ENCODE data around the gene ZCCHC18.
A peak's percentile ranks its signal among the peaks of the same experiment; 100 is the strongest.
"Not testable (repeated sequence)": the region's sequence is repeated elsewhere in the genome, so short reads cannot be mapped to it uniquely, and the experiment has no call there.

ZCCHC18 gene

DNA sequence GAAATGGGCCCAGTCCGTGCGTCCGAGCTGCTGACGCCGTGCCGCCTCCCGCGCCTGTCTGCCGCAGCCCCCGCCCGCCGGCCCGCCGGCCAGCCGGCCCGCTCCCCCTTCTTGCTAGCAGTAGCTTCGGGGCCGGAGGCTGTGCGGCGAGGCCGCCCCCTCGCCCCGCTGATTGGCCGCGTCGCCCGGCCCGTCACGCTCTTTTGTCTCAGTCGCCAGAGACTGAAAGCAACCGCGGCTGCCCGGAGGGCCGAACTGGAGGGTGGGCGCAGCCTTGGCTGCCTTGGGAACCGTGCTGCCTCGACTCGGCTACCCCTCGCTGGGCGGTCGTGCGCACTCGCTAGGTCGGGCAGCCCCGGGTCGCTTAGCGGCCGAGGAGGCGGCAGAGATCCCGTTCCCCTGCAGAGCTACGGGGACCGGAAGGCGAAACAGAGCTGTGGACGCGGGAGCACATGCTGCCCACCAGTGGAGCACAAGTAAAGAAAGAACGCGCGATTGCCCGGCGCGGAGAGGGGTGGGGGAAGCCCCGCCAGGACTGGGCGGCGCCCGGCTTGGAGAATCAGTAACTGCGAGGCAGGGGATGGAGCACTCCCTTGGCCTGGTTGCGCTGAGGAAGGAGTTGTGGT, at the start of gene ZCCHC18:
Gene ZCCHC18, plus strand, starts transcription at position 198 of the 626 bp plus-strand sequence. CDS start 1,589 bp downstream, outside the sequence.
- peak within 1 kb of the TSS in 3 of 5 donors; percentile 28 to 71 (median 35) for H3K9ac ChIP-seq (ENCODE audit: low read length in 5 of 5)
- no peaks in the 10 kb centered on the region for H3K36me3 ChIP-seq (ENCODE audit: control insufficient read depth in 5 of 5, insufficient read depth in 5 of 5, low read length in 5 of 5)
- H3K4me1 ChIP-seq (ENCODE audit: control insufficient read depth in 5 of 5, insufficient read depth in 5 of 5, low read length in 5 of 5): peaks cover 0 to 11% (median 8%) of the 10 kb centered on the region in 5 donors
- peak within 1 kb of the TSS; percentile 56 to 68 (median 64) for H3K4me3 ChIP-seq (ENCODE audit: low read depth in 1 of 5, low read length in 5 of 5)
- H3K27me3 ChIP-seq (ENCODE audit: control insufficient read depth in 5 of 5, insufficient read depth in 4 of 5, low read length in 5 of 5): peaks cover 8 to 28% (median 23%) of the 10 kb centered on the region in 5 donors
- no peaks in the 10 kb centered on the region for H3K9me3 ChIP-seq (ENCODE audit: control insufficient read depth in 5 of 5, low read length in 5 of 5)
- H3K27ac ChIP-seq (ENCODE audit: low read depth, low read length): no peak within 1 kb of the TSS

GRCh38 chrX:104062636-104063035, 49.7 kb upstream of the ZCCHC18 start:
- H3K9me3 ChIP-seq (ENCODE audit: control insufficient read depth in 5 of 5, low read length in 5 of 5); H3K4me1 ChIP-seq (ENCODE audit: control insufficient read depth in 5 of 5, insufficient read depth in 5 of 5, low read length in 5 of 5); H3K27me3 ChIP-seq (ENCODE audit: control insufficient read depth in 5 of 5, insufficient read depth in 4 of 5, low read length in 5 of 5); H3K27ac ChIP-seq (ENCODE audit: low read depth, low read length); H3K4me3 ChIP-seq (ENCODE audit: low read depth in 1 of 5, low read length in 5 of 5); H3K9ac ChIP-seq (ENCODE audit: low read length in 5 of 5); H3K36me3 ChIP-seq (ENCODE audit: control insufficient read depth in 5 of 5, insufficient read depth in 5 of 5, low read length in 5 of 5): not testable (repeated sequence)

DNA sequence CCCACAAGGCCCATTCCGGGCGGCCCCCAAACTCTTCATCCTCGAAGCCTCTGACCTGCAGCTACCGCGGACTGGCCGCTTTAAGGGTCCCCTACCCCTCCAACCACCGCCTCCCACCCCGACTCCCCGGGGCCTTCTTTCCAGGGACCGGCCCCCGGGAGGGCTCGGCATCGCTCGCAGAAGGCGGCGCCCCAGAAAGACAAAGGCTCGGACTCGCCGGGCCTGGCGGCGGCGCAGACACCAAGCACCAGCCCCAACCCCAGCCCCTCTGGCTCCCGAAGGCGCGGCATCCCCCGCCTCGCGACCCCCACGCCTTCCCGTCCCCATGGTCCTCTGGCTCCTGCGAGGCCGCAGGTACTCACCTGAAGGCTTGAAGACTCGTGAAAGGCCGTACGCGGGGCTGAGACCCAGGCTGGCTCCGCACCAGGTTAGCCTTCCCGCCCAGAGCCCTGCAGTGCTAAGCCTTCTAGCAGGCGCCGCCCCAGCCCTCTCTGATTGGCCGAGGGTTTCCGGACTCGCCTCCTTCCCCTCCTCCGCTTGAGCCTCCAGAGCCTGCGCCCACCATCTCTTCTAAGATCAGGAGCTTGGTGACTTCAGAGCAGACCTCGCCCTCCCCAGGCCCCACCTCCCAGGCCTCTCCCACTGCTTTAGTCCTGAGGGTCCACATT, 36.4 kb upstream of the ZCCHC18 start, which contains the start of gene TMSB15C:
Gene TMSB15C, minus strand, starts transcription at position 459 of the 668 bp plus-strand sequence.
- H3K27me3 ChIP-seq (ENCODE audit: control insufficient read depth in 5 of 5, insufficient read depth in 4 of 5, low read length in 5 of 5); H3K27ac ChIP-seq (ENCODE audit: low read depth, low read length); H3K36me3 ChIP-seq (ENCODE audit: control insufficient read depth in 5 of 5, insufficient read depth in 5 of 5, low read length in 5 of 5); H3K4me1 ChIP-seq (ENCODE audit: control insufficient read depth in 5 of 5, insufficient read depth in 5 of 5, low read length in 5 of 5); H3K9me3 ChIP-seq (ENCODE audit: control insufficient read depth in 5 of 5, low read length in 5 of 5); H3K9ac ChIP-seq (ENCODE audit: low read length in 5 of 5); H3K4me3 ChIP-seq (ENCODE audit: low read depth in 1 of 5, low read length in 5 of 5): not testable (repeated sequence)

DNA sequence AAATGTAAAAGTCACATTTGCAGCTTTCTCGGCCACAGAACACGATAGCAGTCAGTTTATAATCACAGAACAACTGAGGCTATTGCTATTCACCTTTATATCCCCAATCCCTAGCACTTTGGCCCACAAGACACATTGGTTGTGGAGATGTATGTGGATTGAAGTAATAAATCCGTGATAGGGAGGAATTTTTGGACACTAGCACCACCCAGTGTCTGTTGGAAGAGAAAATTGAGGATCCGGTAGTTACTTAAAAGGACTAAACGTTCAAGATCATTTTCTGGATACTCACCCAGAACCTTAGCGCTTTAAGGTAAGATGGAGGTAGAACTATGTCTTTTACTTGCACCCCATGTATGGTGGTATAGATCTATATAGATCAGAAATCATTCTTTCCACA, 34.5 kb upstream of the ZCCHC18 start:
- H3K27ac ChIP-seq (ENCODE audit: low read depth, low read length); H3K27me3 ChIP-seq (ENCODE audit: control insufficient read depth in 5 of 5, insufficient read depth in 4 of 5, low read length in 5 of 5); H3K9ac ChIP-seq (ENCODE audit: low read length in 5 of 5); H3K4me3 ChIP-seq (ENCODE audit: low read depth in 1 of 5, low read length in 5 of 5); H3K9me3 ChIP-seq (ENCODE audit: control insufficient read depth in 5 of 5, low read length in 5 of 5); H3K36me3 ChIP-seq (ENCODE audit: control insufficient read depth in 5 of 5, insufficient read depth in 5 of 5, low read length in 5 of 5); H3K4me1 ChIP-seq (ENCODE audit: control insufficient read depth in 5 of 5, insufficient read depth in 5 of 5, low read length in 5 of 5): not testable (repeated sequence)

DNA sequence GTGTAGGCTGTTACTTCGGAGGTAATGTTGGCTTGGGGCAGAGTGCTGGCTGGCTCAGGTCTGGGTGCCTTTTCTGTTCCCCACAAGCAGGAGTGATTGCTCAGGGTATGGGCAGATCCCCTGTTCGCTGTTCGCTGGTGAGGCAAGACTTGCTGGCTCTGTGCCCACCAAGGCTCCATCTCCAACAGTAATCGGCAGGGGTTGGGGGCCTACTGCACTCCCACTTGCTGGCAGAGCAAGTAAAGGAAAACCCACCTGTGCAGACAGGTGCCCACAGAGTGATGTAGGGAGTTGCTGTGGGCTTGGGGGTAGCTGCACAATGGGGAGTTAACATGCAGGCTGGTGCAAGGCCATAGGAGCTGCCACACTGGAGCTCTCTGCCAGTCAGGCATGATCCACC, 28.3 kb upstream of the ZCCHC18 start:
- Histone ChIP-seq H3K9me3 (ENCODE audit: control insufficient read depth in 5 of 5, low read length in 5 of 5) (no peaks in the 10 kb centered on the region), H3K4me1 (ENCODE audit: control insufficient read depth in 5 of 5, insufficient read depth in 5 of 5, low read length in 5 of 5) (peaks cover 0 to 12% (median 3%) of the 10 kb centered on the region in 5 donors), H3K4me3 (ENCODE audit: low read depth in 1 of 5, low read length in 5 of 5) (no peak overlapping the region), H3K27me3 (ENCODE audit: control insufficient read depth in 5 of 5, insufficient read depth in 4 of 5, low read length in 5 of 5) (peaks cover 3 to 21% (median 12%) of the 10 kb centered on the region in 5 donors), H3K9ac (ENCODE audit: low read length in 5 of 5) (no peak overlapping the region), H3K36me3 (ENCODE audit: control insufficient read depth in 5 of 5, insufficient read depth in 5 of 5, low read length in 5 of 5) (no peaks in the 10 kb centered on the region), H3K27ac (ENCODE audit: low read depth, low read length) (no peak overlapping the region)

- no peaks in the 10 kb centered on the region for H3K36me3 ChIP-seq (ENCODE audit: control insufficient read depth in 5 of 5, insufficient read depth in 5 of 5, low read length in 5 of 5)
- peaks cover 3 to 21% (median 12%) of the 10 kb centered on the region in 5 donors for H3K27me3 ChIP-seq (ENCODE audit: control insufficient read depth in 5 of 5, insufficient read depth in 4 of 5, low read length in 5 of 5)
- H3K9me3 ChIP-seq (ENCODE audit: control insufficient read depth in 5 of 5, low read length in 5 of 5): no peaks in the 10 kb centered on the region
- H3K27ac ChIP-seq (ENCODE audit: low read depth, low read length): no peak overlapping the region
- H3K9ac ChIP-seq (ENCODE audit: low read length in 5 of 5): no peak overlapping the region
- H3K4me3 ChIP-seq (ENCODE audit: low read depth in 1 of 5, low read length in 5 of 5): peak overlapping the region in 1 of 5 donors; percentile 22
- peaks cover 0 to 12% (median 3%) of the 10 kb centered on the region in 5 donors for H3K4me1 ChIP-seq (ENCODE audit: control insufficient read depth in 5 of 5, insufficient read depth in 5 of 5, low read length in 5 of 5)
Observed at GRCh38 chrX:104084534-104085277, 27.6 kb upstream of the ZCCHC18 start.

GRCh38 chrX:104085477-104085876, 26.8 kb upstream of the ZCCHC18 start:
- H3K4me3 ChIP-seq (ENCODE audit: low read depth in 1 of 5, low read length in 5 of 5): no peak overlapping the region
- peaks cover 7 to 21% (median 14%) of the 10 kb centered on the region in 5 donors for H3K27me3 ChIP-seq (ENCODE audit: control insufficient read depth in 5 of 5, insufficient read depth in 4 of 5, low read length in 5 of 5)
- H3K27ac ChIP-seq (ENCODE audit: low read depth, low read length): no peak overlapping the region

DNA sequence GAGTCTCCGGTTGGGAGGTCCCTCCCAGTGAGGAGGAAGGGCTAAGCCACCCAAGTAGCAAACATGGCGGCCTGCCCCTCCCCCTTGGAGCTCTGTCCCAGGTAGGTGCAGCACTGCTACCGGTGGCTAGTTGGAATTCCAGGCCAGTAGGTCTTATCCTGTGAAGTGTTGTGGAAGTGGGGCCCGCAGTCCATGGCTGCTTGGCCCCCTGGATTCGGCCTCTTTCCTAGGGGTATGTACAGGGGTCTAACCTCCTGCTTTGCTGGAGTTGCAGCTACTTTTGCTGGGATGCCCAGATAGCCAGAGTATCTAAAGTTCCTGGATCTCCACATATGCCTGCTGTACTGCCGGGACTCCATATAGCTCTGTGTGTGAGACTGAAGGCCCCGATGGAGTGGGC, 26.4 kb upstream of the ZCCHC18 start:
- H3K36me3 ChIP-seq (ENCODE audit: control insufficient read depth in 5 of 5, insufficient read depth in 5 of 5, low read length in 5 of 5): no peaks in the 10 kb centered on the region
- H3K4me1 ChIP-seq (ENCODE audit: control insufficient read depth in 5 of 5, insufficient read depth in 5 of 5, low read length in 5 of 5): peaks cover 0 to 12% (median 3%) of the 10 kb centered on the region in 5 donors
- H3K9me3 ChIP-seq (ENCODE audit: control insufficient read depth in 5 of 5, low read length in 5 of 5): no peaks in the 10 kb centered on the region
- H3K27ac ChIP-seq (ENCODE audit: low read depth, low read length): no peak overlapping the region
- H3K9ac ChIP-seq (ENCODE audit: low read length in 5 of 5): no peak overlapping the region
- no peak overlapping the region for H3K4me3 ChIP-seq (ENCODE audit: low read depth in 1 of 5, low read length in 5 of 5)
- H3K27me3 ChIP-seq (ENCODE audit: control insufficient read depth in 5 of 5, insufficient read depth in 4 of 5, low read length in 5 of 5): peaks cover 7 to 21% (median 16%) of the 10 kb centered on the region in 5 donors

More at GRCh38 chrX:104085477-104085876, 26.8 kb upstream of the ZCCHC18 start:
- Histone ChIP-seq H3K9ac (ENCODE audit: low read length in 5 of 5) (no peak overlapping the region), H3K9me3 (ENCODE audit: control insufficient read depth in 5 of 5, low read length in 5 of 5) (no peaks in the 10 kb centered on the region), H3K4me1 (ENCODE audit: control insufficient read depth in 5 of 5, insufficient read depth in 5 of 5, low read length in 5 of 5) (peaks cover 0 to 12% (median 3%) of the 10 kb centered on the region in 5 donors), H3K36me3 (ENCODE audit: control insufficient read depth in 5 of 5, insufficient read depth in 5 of 5, low read length in 5 of 5) (no peaks in the 10 kb centered on the region)

DNA sequence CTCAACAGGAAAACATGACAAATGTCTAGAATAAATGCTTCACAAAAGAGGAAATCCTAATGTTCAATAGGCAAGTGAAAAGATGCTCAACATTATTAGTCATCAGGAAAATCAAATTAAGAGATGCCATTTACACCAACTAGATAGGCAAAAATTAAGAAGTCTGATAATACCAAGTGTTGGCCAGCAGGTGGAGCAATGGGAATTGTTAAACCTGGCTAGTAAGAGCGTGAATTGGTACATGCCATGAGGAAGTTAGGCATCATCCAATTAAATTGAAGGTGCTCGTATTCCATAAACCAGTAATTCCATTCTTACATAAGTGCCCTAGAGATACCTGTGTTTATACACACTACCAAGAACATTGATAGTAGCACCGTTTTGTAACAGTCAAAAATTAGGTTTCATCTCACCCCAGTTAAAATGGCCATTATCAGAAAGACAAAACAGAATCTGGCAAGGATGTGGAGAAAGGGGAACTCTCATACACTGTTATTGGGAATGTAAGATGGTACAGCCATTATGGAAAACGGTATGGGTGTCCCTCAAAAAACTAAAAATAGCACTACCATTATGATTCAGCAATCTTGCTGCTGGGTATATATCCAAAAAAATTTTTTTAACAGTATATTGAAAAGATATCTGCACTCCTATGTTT, 14.0 kb upstream of the ZCCHC18 start:
- Histone ChIP-seq H3K9ac (ENCODE audit: low read length in 5 of 5) (no peak overlapping the region), H3K27me3 (ENCODE audit: control insufficient read depth in 5 of 5, insufficient read depth in 4 of 5, low read length in 5 of 5) (peaks cover 0 to 10% (median 7%) of the 10 kb centered on the region in 5 donors), H3K36me3 (ENCODE audit: control insufficient read depth in 5 of 5, insufficient read depth in 5 of 5, low read length in 5 of 5) (no peaks in the 10 kb centered on the region), H3K27ac (ENCODE audit: low read depth, low read length) (no peak overlapping the region), H3K9me3 (ENCODE audit: control insufficient read depth in 5 of 5, low read length in 5 of 5) (no peaks in the 10 kb centered on the region), H3K4me3 (ENCODE audit: low read depth in 1 of 5, low read length in 5 of 5) (no peak overlapping the region), H3K4me1 (ENCODE audit: control insufficient read depth in 5 of 5, insufficient read depth in 5 of 5, low read length in 5 of 5) (no peaks in the 10 kb centered on the region)
